ENCODE results near the gene SPN. TPM values are rescaled to one million over a fixed set of nuclear protein-coding genes. Genes with fewer than 3 reads are reported as not detected.

Gene SPN
- total RNA-seq, 1 donor from 2014 or later = 0.31 TPM

DNA sequence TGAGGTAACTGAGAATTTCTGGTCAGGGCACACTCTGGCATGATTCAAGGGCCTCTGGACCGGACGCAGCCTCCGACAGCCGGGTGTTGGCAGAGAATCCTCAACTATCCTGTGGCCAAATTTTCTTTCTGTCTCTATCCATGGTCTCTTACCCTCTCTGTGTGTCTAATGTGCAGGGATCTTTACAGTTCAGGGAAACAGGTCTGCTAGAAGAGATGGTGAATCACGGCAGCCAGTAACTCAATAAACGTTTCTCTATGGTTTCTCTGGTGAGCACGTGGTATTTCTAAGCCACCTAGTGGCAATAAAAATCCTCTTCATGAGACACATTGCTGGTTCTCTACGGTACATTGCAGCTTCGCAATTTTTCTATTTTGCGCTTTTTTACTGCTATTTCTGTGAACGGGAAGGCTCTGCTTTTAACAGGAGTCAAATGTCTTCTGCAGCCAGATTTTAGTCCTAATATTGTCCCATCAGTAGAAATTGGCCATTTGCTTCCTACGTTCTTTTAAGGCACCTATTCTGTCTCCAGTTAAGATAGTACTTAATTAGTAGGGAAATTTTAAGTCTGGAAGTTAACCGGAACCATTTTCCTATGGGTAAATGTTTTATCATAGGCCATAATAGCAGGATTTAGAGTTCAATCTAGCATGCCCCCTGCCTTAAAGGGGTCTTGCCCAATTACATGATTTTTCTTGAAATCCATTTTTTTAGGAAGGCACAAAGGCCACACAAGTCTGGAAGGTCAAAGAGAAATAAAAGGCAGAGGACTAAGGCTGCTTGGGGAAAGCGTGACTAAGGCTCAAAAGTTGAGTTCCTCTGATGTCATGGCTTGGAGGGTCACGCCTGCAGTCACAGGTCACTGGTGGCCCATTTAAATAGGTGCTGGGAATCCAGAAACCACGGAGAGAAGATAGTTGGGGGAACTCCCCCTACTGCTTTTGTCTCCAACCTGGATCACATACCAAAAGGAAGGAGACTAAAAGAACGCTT is 47.5 kb downstream of the SPN start:
- TF ChIP-seq, protein P1, sequence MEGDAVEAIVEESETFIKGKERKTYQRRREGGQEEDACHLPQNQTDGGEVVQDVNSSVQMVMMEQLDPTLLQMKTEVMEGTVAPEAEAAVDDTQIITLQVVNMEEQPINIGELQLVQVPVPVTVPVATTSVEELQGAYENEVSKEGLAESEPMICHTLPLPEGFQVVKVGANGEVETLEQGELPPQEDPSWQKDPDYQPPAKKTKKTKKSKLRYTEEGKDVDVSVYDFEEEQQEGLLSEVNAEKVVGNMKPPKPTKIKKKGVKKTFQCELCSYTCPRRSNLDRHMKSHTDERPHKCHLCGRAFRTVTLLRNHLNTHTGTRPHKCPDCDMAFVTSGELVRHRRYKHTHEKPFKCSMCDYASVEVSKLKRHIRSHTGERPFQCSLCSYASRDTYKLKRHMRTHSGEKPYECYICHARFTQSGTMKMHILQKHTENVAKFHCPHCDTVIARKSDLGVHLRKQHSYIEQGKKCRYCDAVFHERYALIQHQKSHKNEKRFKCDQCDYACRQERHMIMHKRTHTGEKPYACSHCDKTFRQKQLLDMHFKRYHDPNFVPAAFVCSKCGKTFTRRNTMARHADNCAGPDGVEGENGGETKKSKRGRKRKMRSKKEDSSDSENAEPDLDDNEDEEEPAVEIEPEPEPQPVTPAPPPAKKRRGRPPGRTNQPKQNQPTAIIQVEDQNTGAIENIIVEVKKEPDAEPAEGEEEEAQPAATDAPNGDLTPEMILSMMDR (conservative IDR thresholded peaks at IDR 0.05) = peak; percentile 84
- no peaks in the 10 kb centered on the region for H3K36me3 Mint-ChIP-seq
- peaks cover 4% of the 10 kb centered on the region for H3K27me3 Mint-ChIP-seq
- no peak for DNase-seq (ENCODE audit: extremely low spot score, unreplicated experiment)
- peaks cover 25% of the 10 kb centered on the region for H3K4me1 Mint-ChIP-seq (ENCODE audit: unreplicated experiment)
- H3K4me3 Mint-ChIP-seq = peak overlapping the region; percentile 75
- peaks cover 10% of the 10 kb centered on the region for H3K9me3 Mint-ChIP-seq
- H3K27ac Mint-ChIP-seq = peak overlapping the region; percentile 78

DNA sequence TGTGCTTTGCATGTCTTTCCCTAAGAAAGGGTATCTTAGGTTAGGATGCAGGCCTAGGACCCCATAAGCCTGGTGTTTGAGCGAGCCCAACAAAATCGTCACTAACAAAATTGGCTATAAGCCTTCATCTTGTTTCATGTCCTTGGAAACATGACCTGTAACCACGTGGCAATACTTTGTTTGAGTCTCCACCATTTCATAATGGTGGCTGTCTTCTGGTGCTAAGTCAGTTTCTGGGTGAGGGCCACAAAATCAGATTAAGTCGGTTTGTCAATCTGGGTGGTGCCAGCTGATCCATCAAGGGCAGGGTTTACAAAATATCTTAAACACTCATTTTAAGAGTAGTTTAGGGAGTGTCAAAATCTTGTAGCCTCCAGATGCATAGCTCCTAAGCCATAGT is 49.8 kb downstream of the SPN start:
- Mint-ChIP-seq H3K27me3 (peaks cover 4% of the 10 kb centered on the region), H3K9me3 (peaks cover 10% of the 10 kb centered on the region), H3K4me1 (ENCODE audit: unreplicated experiment) (peaks cover 21% of the 10 kb centered on the region), H3K27ac (no peak overlapping the region), H3K4me3 (no peak overlapping the region), H3K36me3 (no peaks in the 10 kb centered on the region)
- TF ChIP-seq, protein P1 (conservative IDR thresholded peaks at IDR 0.05) = no peak
- no peak for DNase-seq (ENCODE audit: extremely low spot score, unreplicated experiment)

DNA sequence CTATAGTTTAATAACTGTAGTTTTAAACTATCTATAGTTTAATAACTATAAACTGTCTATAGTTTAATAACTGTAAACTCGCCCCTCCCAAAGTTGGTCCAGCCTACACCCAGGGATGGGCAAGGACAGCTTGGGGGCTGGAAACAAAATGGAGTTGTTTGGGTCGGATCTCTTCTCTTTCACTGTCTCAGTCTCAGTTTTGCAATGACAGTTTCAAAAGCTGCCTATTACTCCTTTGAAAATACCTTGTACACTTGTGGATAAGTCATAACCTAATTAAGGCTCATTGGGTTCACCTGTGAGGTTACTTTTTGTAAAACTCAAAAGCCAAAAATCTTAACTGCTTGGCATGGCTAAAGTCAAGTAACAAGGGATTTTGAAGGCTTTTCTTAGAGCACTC is 51.3 kb downstream of the SPN start:
- peaks cover 10% of the 10 kb centered on the region for H3K9me3 Mint-ChIP-seq

DNA sequence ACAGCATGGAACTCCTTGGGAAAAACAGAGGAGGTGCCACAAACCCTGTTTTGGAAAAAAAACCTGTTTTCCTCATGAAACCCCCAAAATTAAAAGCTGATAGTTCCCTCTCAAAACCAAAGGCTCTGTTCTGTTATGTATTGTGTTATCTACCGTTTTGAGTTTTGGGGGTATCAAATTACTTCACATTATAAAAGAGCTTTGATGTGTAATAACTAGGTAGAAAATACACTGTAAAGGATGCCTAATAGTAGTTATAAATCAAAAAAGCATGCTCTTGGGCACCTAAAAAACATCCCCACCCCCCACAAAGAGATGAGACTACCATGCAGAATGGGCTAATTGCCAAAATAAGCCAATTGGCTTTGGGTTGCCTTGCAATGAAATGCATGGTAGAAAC is 51.9 kb downstream of the SPN start:
- no peak for DNase-seq (ENCODE audit: extremely low spot score, unreplicated experiment)
- H3K36me3 Mint-ChIP-seq = no peaks in the 10 kb centered on the region
- H3K4me1 Mint-ChIP-seq (ENCODE audit: unreplicated experiment) = peaks cover 16% of the 10 kb centered on the region
- peaks cover 4% of the 10 kb centered on the region for H3K27me3 Mint-ChIP-seq
- H3K9me3 Mint-ChIP-seq = peaks cover 5% of the 10 kb centered on the region
- TF ChIP-seq, protein P1 (conservative IDR thresholded peaks at IDR 0.05) = no peak
- H3K4me3 Mint-ChIP-seq = no peak overlapping the region
- no peak overlapping the region for H3K27ac Mint-ChIP-seq

More for the DNA sequence above, 51.3 kb downstream of the SPN start:
- no peak overlapping the region for H3K4me3 Mint-ChIP-seq
- H3K27ac Mint-ChIP-seq = no peak overlapping the region
- TF ChIP-seq, protein P1 (conservative IDR thresholded peaks at IDR 0.05) = no peak
- peaks cover 4% of the 10 kb centered on the region for H3K27me3 Mint-ChIP-seq
- H3K4me1 Mint-ChIP-seq (ENCODE audit: unreplicated experiment) = peaks cover 21% of the 10 kb centered on the region
- no peak for DNase-seq (ENCODE audit: extremely low spot score, unreplicated experiment)
- no peaks in the 10 kb centered on the region for H3K36me3 Mint-ChIP-seq

DNA sequence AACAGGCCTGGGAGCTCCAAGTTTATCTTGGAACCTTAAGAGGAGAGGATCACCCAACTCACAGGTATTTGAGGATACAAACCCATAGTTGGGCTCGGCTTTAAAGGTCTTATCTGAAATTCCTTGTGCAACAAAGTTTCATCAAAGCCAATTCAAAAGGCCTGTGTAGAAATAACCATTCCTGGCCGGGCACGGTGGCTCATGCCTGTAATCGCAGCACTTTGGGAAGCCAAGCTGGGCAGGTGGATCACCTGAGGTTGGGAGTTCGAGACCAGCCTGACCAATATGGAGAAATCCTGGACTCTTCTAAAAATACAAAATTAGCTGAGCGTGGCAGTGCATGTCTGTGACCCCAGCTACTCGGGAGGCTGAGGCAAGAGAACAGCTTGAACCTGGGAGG is 54.1 kb downstream of the SPN start:
- no peak overlapping the region for H3K4me3 Mint-ChIP-seq
- no peak for DNase-seq (ENCODE audit: extremely low spot score, unreplicated experiment)
- no peak overlapping the region for H3K27ac Mint-ChIP-seq
- no peaks in the 10 kb centered on the region for H3K9me3 Mint-ChIP-seq
- peaks cover 16% of the 10 kb centered on the region for H3K4me1 Mint-ChIP-seq (ENCODE audit: unreplicated experiment)
- no peaks in the 10 kb centered on the region for H3K36me3 Mint-ChIP-seq
- no peaks in the 10 kb centered on the region for H3K27me3 Mint-ChIP-seq
- TF ChIP-seq, protein P1 (conservative IDR thresholded peaks at IDR 0.05) = no peak

Data from type B pancreatic cell (in vitro differentiated cells).